LNCAP (cell line): Measurements from ENCODE around the gene RBM17.

Experiments
- CTCF ChIP-seq: fragments of 450-650 bp; IDR thresholded peaks from 2 replicates; pipeline ENCODE4 v1.5.1; 2017; ENCODE audit warnings: mild to moderate bottlenecking

RBM17 gene

GRCh38 chr10:6069081-6069931 is 19.5 kb upstream of the RBM17 start:
- no peak for TF ChIP-seq CTCF

GRCh38 chr10:6070660-6071059 is 18.2 kb upstream of the RBM17 start:
- TF ChIP-seq CTCF, result no peak

GRCh38 chr10:6071181-6072175 is 17.4 kb upstream of the RBM17 start:
- no peak for TF ChIP-seq CTCF

- TF ChIP-seq CTCF, result no peak
Measured at GRCh38 chr10:6072215-6072934, 16.5 kb upstream of the RBM17 start.

- TF ChIP-seq CTCF, result no peak
Measured at GRCh38 chr10:6074489-6075301, 14.1 kb upstream of the RBM17 start.

GRCh38 chr10:6077071-6077675 is 11.7 kb upstream of the RBM17 start:
- no peak for TF ChIP-seq CTCF
